GM12875 (cell line): ENCODE data around the gene DUSP2.

Source experiments
- H3K4me3 ChIP-seq: one replicate; pipeline ENCODE4 v1.5.1; 2011; ENCODE audit warnings: low read depth, low read length, control low read depth
- TF ChIP-seq, protein P1 (sequence below): IDR thresholded peaks from 2 replicates; pipeline ENCODE4 v1.5.1; 2011; ENCODE audit warnings: low read depth, mild to moderate bottlenecking, control low read depth, inconsistent platforms, low read length, moderate library complexity, borderline replicate concordance; ENCODE audit not compliant: insufficient read depth

Gene DUSP2

DNA sequence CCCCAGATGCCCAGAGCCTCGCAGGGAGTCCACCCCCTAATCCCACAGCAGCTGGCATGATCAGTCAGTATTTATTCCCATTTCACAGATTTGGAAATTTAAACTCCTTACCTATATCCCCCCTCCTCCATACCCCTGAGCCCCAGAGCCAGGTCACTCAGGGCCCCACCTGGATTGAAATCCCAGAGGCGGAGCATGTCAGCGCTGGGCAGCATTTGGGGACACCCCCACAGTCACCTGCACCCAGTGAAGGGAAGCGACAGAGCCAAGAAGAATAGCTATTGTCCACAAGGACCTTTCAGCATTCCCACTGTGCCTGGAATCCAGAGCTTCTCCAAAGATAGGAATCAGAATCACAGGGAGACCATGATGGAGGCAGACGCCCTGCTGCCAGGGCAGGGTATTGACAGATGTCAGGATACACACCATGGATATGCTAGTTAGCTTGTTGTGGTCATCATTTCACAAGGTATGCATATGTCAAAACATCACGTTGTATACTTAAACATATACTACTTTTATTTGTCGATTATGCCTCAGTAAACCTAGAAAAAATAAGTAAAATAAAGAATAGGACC is 6.0 kb downstream of the DUSP2 start:
- H3K4me3 ChIP-seq, result no peak overlapping the region
- TF ChIP-seq, protein P1, sequence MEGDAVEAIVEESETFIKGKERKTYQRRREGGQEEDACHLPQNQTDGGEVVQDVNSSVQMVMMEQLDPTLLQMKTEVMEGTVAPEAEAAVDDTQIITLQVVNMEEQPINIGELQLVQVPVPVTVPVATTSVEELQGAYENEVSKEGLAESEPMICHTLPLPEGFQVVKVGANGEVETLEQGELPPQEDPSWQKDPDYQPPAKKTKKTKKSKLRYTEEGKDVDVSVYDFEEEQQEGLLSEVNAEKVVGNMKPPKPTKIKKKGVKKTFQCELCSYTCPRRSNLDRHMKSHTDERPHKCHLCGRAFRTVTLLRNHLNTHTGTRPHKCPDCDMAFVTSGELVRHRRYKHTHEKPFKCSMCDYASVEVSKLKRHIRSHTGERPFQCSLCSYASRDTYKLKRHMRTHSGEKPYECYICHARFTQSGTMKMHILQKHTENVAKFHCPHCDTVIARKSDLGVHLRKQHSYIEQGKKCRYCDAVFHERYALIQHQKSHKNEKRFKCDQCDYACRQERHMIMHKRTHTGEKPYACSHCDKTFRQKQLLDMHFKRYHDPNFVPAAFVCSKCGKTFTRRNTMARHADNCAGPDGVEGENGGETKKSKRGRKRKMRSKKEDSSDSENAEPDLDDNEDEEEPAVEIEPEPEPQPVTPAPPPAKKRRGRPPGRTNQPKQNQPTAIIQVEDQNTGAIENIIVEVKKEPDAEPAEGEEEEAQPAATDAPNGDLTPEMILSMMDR, result no peak

DNA sequence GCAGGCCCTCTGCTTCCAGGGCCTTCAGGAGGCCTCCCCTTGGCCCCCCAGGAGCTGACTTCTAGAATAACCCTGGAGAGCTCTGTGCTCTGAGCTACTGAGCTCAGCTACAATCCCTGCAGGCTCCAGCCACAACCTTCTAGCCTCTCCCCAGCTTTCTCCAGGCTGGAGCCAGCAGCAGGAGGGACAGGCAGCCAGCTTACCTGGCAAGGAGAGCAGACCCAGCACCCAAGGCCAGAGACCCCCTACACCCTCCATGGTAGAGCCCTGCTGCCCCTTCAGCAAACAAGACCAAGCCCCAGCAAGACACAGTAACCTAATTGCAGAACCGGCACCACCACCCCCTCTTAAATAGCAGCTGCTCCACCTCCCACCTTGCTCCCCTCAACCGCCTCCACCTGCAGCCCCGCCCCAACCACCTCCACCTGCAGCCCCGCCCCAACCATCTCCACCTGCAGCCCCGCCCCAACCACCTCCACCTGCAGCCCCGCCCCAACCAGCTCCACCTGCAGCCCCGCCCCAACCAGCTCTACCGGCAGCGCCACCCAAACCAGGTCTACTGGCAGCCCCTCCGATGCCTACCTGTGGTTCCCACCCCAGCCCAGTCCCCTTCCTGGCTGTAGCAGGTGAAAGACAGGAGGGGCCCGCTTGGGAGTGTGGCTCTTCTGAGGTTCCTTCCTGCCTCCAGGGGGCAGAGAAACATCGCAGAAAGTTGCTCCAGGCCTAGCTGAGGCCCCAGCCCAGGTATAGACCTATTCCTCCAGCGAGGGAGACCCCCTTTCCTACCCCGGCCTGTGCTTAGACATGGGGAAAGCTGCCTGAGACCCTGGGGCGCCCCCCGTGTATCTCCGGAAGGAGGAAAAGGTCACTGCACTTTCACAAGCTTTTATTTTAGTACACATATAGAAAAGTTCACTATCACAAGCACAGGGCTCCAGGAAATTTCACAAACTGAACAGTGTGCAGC is 6.8 kb downstream of the DUSP2 start, which contains the start of gene ASTL:
ASTL (minus strand) TSS at position 324 of the 967 bp plus-strand sequence; CDS start at position 258, 66 bp downstream.
- H3K4me3 ChIP-seq, result no peak within 1 kb of the TSS

DNA sequence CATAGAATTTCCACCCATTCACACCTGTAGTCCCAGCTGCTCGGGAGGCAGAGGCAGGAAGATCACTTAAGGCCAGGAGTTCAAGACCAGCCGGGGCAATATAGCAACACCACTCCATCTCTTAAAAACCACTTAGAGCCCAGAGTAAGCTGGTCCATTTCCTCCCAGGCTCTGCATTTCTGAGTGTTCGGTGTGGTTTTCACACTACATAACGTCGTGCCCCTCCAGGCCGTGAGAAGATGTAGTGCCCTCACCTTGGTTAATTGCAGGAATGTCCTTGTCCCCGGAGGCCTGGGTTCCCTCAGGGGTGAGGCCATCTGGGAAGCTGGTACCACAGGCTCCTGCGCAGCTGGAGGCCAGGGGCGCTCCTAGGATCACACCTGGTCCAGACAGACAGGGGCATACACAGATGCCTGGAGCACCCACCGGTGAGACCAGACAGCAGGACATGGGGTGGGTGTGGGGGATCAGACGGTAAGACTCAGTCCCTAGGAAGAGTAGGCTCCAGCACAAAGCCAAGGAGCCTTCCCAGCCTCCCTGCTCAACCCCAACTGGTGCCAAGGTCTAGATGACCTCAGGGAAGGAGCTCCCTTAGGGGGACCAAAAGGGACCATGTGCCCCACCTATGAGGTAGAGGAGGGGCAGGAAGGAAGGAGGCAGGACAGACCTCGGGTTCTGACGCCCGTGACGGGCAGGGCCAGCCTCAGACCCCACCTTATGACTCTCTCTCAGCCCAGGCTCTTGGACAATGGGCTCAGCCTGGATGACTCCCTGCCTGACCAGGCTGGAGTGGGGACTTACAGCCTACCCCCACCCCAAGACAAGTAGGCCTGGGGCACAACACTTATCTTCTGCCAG is 7.7 kb downstream of the DUSP2 start:
- H3K4me3 ChIP-seq, result no peak overlapping the region
- TF ChIP-seq, protein P1, result no peak

More for the DNA sequence above, 6.8 kb downstream of the DUSP2 start, which contains the start of gene ASTL:
- TF ChIP-seq, protein P1, result peak; percentile 76

DNA sequence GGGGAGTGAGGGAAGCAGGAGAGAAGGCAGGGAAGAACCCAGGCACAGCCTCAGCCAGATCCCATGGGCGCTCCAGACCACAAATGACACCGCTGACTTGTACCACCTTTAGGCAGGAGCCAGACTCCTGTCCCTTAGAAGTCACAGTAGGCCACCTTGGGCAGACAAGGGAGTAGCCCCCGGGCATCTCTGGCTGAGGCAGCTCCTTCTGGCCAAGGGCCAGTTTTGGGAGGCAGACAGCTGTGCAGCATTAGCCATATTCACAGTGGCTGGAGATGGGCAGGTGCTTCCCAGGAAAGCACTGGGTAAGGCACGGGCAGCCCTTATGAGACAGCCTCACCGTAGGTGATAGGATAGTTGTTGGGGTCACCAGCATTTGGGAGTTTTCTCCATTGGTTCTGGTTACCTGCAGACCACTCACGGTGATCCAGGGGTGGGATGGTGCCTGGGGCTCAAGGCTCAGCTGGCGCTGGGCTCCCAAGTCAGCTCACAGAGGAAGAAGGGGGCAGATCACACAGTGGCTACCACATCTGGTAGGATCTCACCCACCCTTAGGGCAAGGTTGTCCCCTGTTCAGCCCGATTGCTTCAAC is 9.0 kb downstream of the DUSP2 start:
- H3K4me3 ChIP-seq, result no peak overlapping the region
- TF ChIP-seq, protein P1, result no peak

DNA sequence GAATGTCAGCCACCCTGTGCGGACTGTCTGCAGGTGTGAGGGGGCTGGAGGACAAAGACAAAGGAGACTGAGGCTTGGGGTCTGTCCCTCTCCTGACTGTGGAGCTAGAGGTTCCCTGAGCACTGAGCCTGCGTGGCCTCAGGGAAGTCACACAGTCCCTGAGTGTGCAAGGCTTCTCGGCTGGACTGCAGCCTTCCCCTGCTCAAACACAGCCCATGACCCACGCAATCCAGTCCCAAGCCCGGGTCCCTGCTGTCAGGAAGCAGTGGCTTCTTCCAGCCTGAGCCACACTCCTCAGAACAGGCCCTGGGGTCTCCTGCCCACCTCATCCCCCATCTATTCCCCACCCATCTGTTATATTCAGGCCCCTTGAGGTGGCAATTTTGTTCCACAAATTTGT is 9.6 kb downstream of the DUSP2 start:
- no peak overlapping the region for H3K4me3 ChIP-seq
- TF ChIP-seq, protein P1, result no peak

DNA sequence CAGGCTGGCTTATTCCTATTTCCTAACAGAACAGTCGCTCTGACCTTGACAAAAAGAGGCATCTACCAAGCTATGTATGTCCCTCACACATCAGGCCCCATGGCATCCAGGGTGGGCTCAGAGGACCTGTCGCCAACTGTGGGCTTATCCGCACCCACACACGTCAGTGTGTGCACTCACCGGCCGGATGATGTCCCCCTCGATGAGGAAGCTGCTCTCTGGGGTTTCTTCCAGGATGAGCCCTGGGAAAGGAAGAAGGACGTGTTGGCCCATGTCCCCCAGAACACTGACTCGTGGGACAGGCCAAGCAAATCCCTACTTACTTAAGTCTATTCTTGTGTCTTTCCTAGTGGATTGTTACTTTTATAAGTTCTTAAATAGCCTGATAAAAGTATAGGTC is 10.1 kb downstream of the DUSP2 start:
- H3K4me3 ChIP-seq, result no peak overlapping the region
- TF ChIP-seq, protein P1, result no peak
